HG03342 (cell line): Measurements from ENCODE around the gene MAPK1IP1L.

Experiments used
- ATAC-seq: cut with Tn5 transposase; IDR thresholded peaks from one replicate; pipeline ENCODE4 v1.9.1; 2021; ENCODE audit warnings: mild to moderate bottlenecking, moderate library complexity; ENCODE audit not compliant: unreplicated experiment

MAPK1IP1L gene

GRCh38 chr14:55094292-55095157 lies 43.1 kb downstream of the MAPK1IP1L start:
- ATAC-seq, result no peak

- ATAC-seq, result peak; percentile 65
Measured at GRCh38 chr14:55097881-55098560, 46.6 kb downstream of the MAPK1IP1L start.

- no peak for ATAC-seq
Measured at GRCh38 chr14:55098561-55098898, 47.1 kb downstream of the MAPK1IP1L start.

- no peak for ATAC-seq
Measured at GRCh38 chr14:55099756-55100155, 48.3 kb downstream of the MAPK1IP1L start.

- no peak for ATAC-seq
Measured at GRCh38 chr14:55101698-55102097, 50.3 kb downstream of the MAPK1IP1L start.

GRCh38 chr14:55102141-55102621 lies 50.7 kb downstream of the MAPK1IP1L start:
- peak; percentile 65 for ATAC-seq

- ATAC-seq, result peak; percentile 30
Measured at GRCh38 chr14:55103005-55103640, 51.7 kb downstream of the MAPK1IP1L start.

GRCh38 chr14:55103971-55104954 lies 52.8 kb downstream of the MAPK1IP1L start:
- no peak for ATAC-seq

GRCh38 chr14:55105991-55106390 lies 54.5 kb downstream of the MAPK1IP1L start:
- no peak for ATAC-seq

GRCh38 chr14:55107766-55108554 lies 56.5 kb downstream of the MAPK1IP1L start:
- ATAC-seq, result peak; percentile 66

- ATAC-seq, result no peak
Measured at GRCh38 chr14:55109836-55110235, 58.4 kb downstream of the MAPK1IP1L start.

- no peak for ATAC-seq
Measured at GRCh38 chr14:55111122-55111708, 59.8 kb downstream of the MAPK1IP1L start.

GRCh38 chr14:55114720-55115119 lies 63.3 kb downstream of the MAPK1IP1L start:
- ATAC-seq, result no peak

GRCh38 chr14:55115460-55115859 lies 64.0 kb downstream of the MAPK1IP1L start:
- no peak for ATAC-seq

GRCh38 chr14:55115861-55116245 lies 64.4 kb downstream of the MAPK1IP1L start:
- ATAC-seq, result no peak

GRCh38 chr14:55116246-55117030 lies 65.0 kb downstream of the MAPK1IP1L start:
- no peak for ATAC-seq

- ATAC-seq, result no peak
Measured at GRCh38 chr14:55117803-55118441, 66.5 kb downstream of the MAPK1IP1L start.

- no peak for ATAC-seq
Measured at GRCh38 chr14:55118761-55119160, 67.3 kb downstream of the MAPK1IP1L start.
